Keratinocyte (primary cell): Measurements from ENCODE around the gene BICDL1. TPM values are rescaled to one million over a fixed set of nuclear protein-coding genes. Genes with fewer than 3 reads are reported as not detected.

Experiments used
- DNase-seq: peaks from one replicate; pipeline ENCODE4 v3.0.0-alpha.2; 2011; ENCODE audit warnings: low read depth, missing footprints, low spot score
- FAIRE-seq: peaks from 2 replicates; lab custom pipeline; 2011; peaks lifted over from hg19 to GRCh38; lab: Jason Lieb, UNC
- H2AFZ ChIP-seq: 2 replicates; pipeline ENCODE4 v1.6.0; 2012; ENCODE audit warnings: low read length, control low read depth, inconsistent platforms; ENCODE audit not compliant: control insufficient read depth
- H3K27ac ChIP-seq: 2 replicates; pipeline ENCODE4 v1.5.1; 2011; ENCODE audit warnings: low read length; ENCODE audit not compliant: control insufficient read depth, insufficient read depth
- H3K27me3 ChIP-seq: 3 replicates; pipeline ENCODE4 v1.6.0; 2011; ENCODE audit warnings: low read length; ENCODE audit not compliant: control insufficient read depth, insufficient read depth; ENCODE audit errors: extremely low read depth
- H3K36me3 ChIP-seq, 2 experiments: 2 replicates in 1 of 2; 3 replicates in 1 of 2; pipeline ENCODE4 v1.5.1; 2011; ENCODE audit warnings: low read length in 2 of 2, mild to moderate bottlenecking in 1 of 2; ENCODE audit not compliant: control insufficient read depth in 2 of 2, insufficient read depth in 2 of 2; ENCODE audit errors: extremely low read depth in 1 of 2
- H3K4me1 ChIP-seq: 3 replicates; pipeline ENCODE4 v1.5.1; 2011; ENCODE audit warnings: low read length; ENCODE audit not compliant: control insufficient read depth, insufficient read depth; ENCODE audit errors: extremely low read depth
- H3K4me2 ChIP-seq: 3 replicates; pipeline ENCODE4 v1.6.0; 2011; ENCODE audit warnings: low read depth, low read length; ENCODE audit not compliant: control insufficient read depth, insufficient read depth; ENCODE audit errors: extremely low read depth
- H3K4me3 ChIP-seq, 3 experiments: fragments of 200-600 bp in 1 of 3; sonication (generic) in 1 of 3; 2 replicates in 2 of 3; 3 replicates in 1 of 3; pipeline ENCODE4 v1.5.1; 2011 to 2016; ENCODE audit warnings: low read length in 3 of 3, mild to moderate bottlenecking in 3 of 3, control low read depth in 2 of 3, inconsistent platforms in 1 of 3, low read depth in 1 of 3, mixed read lengths in 1 of 3, mixed run types in 1 of 3, moderate library complexity in 1 of 3; ENCODE audit not compliant: control insufficient read depth in 2 of 3, insufficient read depth in 2 of 3; ENCODE audit errors: extremely low read depth in 1 of 3
- H3K79me2 ChIP-seq: 2 replicates; pipeline ENCODE4 v1.6.0; 2012; ENCODE audit warnings: low read length; ENCODE audit not compliant: control insufficient read depth, insufficient read depth
- H3K9ac ChIP-seq: 3 replicates; pipeline ENCODE4 v1.6.0; 2011; ENCODE audit warnings: low read length; ENCODE audit not compliant: control insufficient read depth, insufficient read depth; ENCODE audit errors: extremely low read depth
- H3K9me1 ChIP-seq: 3 replicates; pipeline ENCODE4 v1.6.0; 2011; ENCODE audit warnings: low read length; ENCODE audit not compliant: control insufficient read depth, insufficient read depth; ENCODE audit errors: extremely low read depth
- H3K9me3 ChIP-seq: 2 replicates; pipeline ENCODE4 v1.5.1; 2012; ENCODE audit warnings: low read depth, low read length; ENCODE audit not compliant: control insufficient read depth
- H4K20me1 ChIP-seq: 3 replicates; pipeline ENCODE4 v1.6.0; 2011; ENCODE audit warnings: low read length; ENCODE audit not compliant: control insufficient read depth, insufficient read depth; ENCODE audit errors: extremely low read depth
- EZH2 ChIP-seq: IDR thresholded peaks from one replicate; pipeline ENCODE4 v1.6.1; 2012; ENCODE audit warnings: inconsistent platforms, mild to moderate bottlenecking, low read length, moderate library complexity
- dilution Hi-C: fragments of 300-500 bp; cut with MboI; formaldehyde crosslinking; loops from one replicate; pipeline ENCODE4 v1.7.0; 2020; ENCODE audit warnings: low sequenced_read_pairs; ENCODE audit not compliant: extremely low pct_ligation_motif_present
- polyA plus RNA-seq, 5 experiments: library from polyadenylated mRNA; depleted of rRNA in 3 of 5; stranded (reverse) in 3 of 5; stranded (forward) in 1 of 5; unstranded in 1 of 5; fragments of >200 nt; gene quantifications; 1 replicate in 1 of 5; 2 replicates in 3 of 5; 3 replicates in 1 of 5; pipeline versions ENCODE4 v1.2.1 to v1.2.3, GENCODE V29; 2011 to 2012; ENCODE audit warnings: missing spikeins in 2 of 5, low read depth in 1 of 5, low replicate concordance in 1 of 5
- TF ChIP-seq, protein P1 (sequence below), 3 experiments: IDR thresholded peaks in 1 of 3; conservative IDR thresholded peaks in 1 of 3; optimal IDR thresholded peaks in 1 of 3; 2 replicates in 2 of 3; 3 replicates in 1 of 3; pipeline versions ENCODE3 to v1.5.1; 2011; ENCODE audit warnings: low read length in 3 of 3, mild to moderate bottlenecking in 3 of 3, moderate library complexity in 2 of 3, control low read depth in 1 of 3, inconsistent platforms in 1 of 3; ENCODE audit not compliant: insufficient read depth in 2 of 3; ENCODE audit errors: extremely low read depth in 1 of 3

BICDL1 gene
- polyA plus RNA-seq, 1 donor (not counting 4 experiments of a cell fraction or from before 2014, with no cell fraction given): 6.4 TPM

DNA sequence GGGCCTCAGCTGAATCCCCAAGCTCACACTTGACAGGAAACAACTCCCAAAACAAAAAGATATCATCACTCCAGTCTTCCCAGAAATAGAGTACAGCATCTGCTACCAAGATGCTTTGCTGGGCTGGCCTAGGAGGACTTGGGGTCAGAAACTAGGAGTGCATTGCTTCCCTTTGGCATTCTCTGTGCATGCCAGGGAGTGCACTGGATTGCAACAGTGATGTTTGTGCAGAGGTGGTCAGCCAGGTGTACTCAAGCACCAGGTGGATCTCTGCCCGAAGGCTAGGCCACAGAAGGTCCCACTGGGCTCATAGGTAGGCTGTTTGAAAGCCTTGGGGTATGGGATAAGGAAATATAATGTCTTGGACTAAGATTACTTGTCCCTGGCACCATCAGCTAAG, 76.4 kb downstream of the BICDL1 start:
- H4K20me1 ChIP-seq: no peaks in the 10 kb centered on the region
- FAIRE-seq: no peak
- TF ChIP-seq, protein P1, sequence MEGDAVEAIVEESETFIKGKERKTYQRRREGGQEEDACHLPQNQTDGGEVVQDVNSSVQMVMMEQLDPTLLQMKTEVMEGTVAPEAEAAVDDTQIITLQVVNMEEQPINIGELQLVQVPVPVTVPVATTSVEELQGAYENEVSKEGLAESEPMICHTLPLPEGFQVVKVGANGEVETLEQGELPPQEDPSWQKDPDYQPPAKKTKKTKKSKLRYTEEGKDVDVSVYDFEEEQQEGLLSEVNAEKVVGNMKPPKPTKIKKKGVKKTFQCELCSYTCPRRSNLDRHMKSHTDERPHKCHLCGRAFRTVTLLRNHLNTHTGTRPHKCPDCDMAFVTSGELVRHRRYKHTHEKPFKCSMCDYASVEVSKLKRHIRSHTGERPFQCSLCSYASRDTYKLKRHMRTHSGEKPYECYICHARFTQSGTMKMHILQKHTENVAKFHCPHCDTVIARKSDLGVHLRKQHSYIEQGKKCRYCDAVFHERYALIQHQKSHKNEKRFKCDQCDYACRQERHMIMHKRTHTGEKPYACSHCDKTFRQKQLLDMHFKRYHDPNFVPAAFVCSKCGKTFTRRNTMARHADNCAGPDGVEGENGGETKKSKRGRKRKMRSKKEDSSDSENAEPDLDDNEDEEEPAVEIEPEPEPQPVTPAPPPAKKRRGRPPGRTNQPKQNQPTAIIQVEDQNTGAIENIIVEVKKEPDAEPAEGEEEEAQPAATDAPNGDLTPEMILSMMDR (optimal IDR thresholded peaks at IDR 0.05 in 1 of 3, IDR thresholded peaks at IDR 0.05 in 1 of 3, conservative IDR thresholded peaks at IDR 0.05 in 1 of 3; ENCODE audit: extremely low read depth in 1 of 3, insufficient read depth in 2 of 3, low read length in 3 of 3): no peak
- H3K36me3 ChIP-seq: no peaks in the 10 kb centered on the region
- H3K9me3 ChIP-seq: no peaks in the 10 kb centered on the region
- no peaks in the 10 kb centered on the region for H3K9me1 ChIP-seq
- no peak overlapping the region for H3K9ac ChIP-seq
- H3K79me2 ChIP-seq: no peaks in the 10 kb centered on the region
- dilution Hi-C loops: no loop called here
- no peak for DNase-seq
- no peaks in the 10 kb centered on the region for H3K27me3 ChIP-seq
- H3K4me3 ChIP-seq: no peak overlapping the region
- H3K4me1 ChIP-seq: peaks cover 8% of the 10 kb centered on the region
- H2AFZ ChIP-seq: no peak overlapping the region
- H3K4me2 ChIP-seq: no peak overlapping the region
- H3K27ac ChIP-seq: no peak overlapping the region

- TF ChIP-seq, protein P1 (optimal IDR thresholded peaks at IDR 0.05 in 1 of 3, IDR thresholded peaks at IDR 0.05 in 1 of 3, conservative IDR thresholded peaks at IDR 0.05 in 1 of 3; ENCODE audit: extremely low read depth in 1 of 3, insufficient read depth in 2 of 3, low read length in 3 of 3): no peak
- TF ChIP-seq EZH2: no peak
- DNase-seq: no peak
- H3K9me3 ChIP-seq: no peaks in the 10 kb centered on the region
- H3K9ac ChIP-seq: no peak overlapping the region
- peaks cover 8% of the 10 kb centered on the region for H3K4me1 ChIP-seq
- no peaks in the 10 kb centered on the region for H4K20me1 ChIP-seq
- H3K9me1 ChIP-seq: no peaks in the 10 kb centered on the region
- no peaks in the 10 kb centered on the region for H3K79me2 ChIP-seq
- no peak overlapping the region for H2AFZ ChIP-seq
- H3K4me3 ChIP-seq: no peak overlapping the region
- dilution Hi-C loops: no loop called here
- H3K4me2 ChIP-seq: no peak overlapping the region
- H3K36me3 ChIP-seq: no peaks in the 10 kb centered on the region
- FAIRE-seq: no peak
- H3K27me3 ChIP-seq: no peaks in the 10 kb centered on the region
- no peak overlapping the region for H3K27ac ChIP-seq
Observed at GRCh38 chr12:120066341-120066740, 77.3 kb downstream of the BICDL1 start.
